Umbilical cord (tissue), 2 donors: ENCODE data around the gene MYO7B. TPM values are rescaled to one million over a fixed set of nuclear protein-coding genes. Genes with fewer than 3 reads are reported as not detected.
A peak's percentile ranks its signal among the peaks of the same experiment; 100 is the strongest.
"Not testable (repeated sequence)": the region's sequence is repeated elsewhere in the genome, so short reads cannot be mapped to it uniquely, and the experiment has no call there.

Experiments
- DNase-seq: peaks from one replicate; pipeline ENCODE4 v3.0.0-alpha.2; 2015; ENCODE audit warnings: low spot score
- total RNA-seq: library from RNA; depleted of rRNA; stranded (reverse); fragments of >200 nt; gene quantifications from one replicate; pipeline ENCODE4 v1.2.3, GENCODE V29; 2014; ENCODE audit warnings: low replicate concordance; ENCODE audit not compliant: insufficient read depth

MYO7B gene
- total RNA-seq, 1 donor from 2014 or later: not detected

DNA sequence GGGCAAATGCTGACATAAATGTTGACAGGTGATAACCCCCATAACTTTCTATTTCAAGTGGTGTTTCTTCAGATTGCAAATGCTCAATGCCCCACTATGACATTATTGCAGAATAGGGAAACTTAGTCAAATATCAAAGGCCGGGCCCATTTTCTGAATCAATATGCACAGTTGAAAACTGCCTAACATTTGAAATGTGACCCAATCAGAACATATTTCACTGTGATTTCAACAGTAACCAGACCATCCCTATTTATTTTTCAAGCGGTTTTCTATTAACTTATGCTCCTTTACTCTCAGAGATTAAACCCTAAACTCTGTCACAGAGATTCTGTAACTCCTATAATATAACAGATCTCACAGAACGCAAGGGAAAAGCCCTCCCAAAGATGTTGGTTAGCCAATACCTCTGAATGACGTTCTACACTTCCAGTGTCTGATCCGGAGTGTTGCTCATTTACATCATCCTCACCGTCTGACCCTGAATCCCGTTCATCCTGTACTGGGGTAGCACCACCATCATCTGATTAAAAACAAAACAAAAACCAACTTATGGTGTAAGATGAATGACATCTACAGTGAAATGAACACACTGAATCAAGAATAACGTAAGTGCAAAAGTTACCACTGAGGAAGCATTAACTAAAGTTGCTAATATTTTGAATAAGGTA, 12.1 kb upstream of the MYO7B start:
- DNase-seq: no peak

- DNase-seq: not testable (repeated sequence)
These were observed 11.2 kb upstream of the MYO7B start for GRCh38 chr2:127524198-127524834.

DNA sequence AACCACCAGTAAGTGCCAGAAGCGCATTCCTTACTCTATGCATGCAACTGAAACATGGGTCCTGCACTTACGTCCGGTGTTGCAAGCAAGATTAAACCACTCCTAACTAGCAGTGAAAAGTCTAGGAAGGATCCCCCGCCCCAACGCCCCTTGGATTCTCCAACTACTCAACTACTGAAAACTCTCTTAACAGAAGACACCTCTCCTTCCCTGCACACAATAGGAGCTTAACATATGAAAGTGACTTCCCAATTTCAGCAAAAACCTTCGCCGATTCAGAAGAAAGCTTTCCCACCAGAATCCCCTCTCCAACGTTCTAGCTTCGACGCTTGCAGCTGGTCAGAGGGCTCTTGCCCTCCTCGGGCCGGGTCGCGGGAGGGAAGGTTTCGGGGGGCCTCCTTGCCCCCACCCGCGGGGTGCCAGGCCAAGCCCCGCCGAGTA, 9.8 kb upstream of the MYO7B start:
- DNase-seq: peak; percentile 56

DNA sequence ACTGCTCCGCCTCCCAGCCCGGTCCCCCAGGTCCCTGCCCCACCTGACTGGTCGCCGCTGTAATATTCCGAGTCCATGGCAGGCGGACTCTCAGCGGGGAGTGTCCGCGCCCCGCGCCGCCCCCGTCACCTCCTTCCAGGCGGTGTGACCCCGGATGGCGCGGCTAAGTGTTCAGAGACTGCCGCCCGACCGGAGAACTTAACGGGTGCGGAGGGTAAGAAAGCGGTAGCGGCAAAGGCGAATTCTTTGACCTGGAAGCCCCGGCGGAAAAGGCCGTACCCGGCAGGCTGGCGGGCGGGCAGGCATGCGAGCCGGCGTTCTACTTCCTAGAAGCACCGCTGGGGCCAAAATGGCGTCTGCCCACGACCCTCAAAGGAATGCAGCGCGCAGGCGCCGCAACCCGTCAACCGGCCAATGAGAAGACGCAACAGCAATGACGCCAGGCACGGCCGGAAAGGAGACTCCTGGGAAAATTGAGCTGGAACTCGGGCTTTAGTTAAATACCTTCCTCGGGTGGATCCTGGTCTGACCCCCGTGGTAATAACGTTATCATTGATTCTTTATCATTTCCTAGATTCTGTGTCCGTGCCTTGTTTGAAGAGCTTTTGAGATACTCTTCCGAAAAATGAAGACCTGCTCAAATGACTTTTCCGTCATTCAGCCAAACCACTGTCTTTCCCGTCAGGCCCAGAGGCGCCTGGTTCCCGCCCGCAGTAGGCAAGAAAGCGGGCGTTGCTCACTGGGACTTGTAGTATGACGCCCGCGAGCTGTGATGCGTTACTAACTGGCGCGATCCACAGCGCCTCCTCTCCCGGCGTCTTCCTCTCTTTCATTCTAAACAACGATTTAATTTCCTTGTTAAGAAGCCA, 9.1 kb upstream of the MYO7B start, which contains the start of gene IWS1:
TSS of gene IWS1 (minus strand) at position 358 of the 869 bp plus-strand sequence. CDS start at position 77, 281 bp downstream.
- DNase-seq: peak; percentile 99

DNA sequence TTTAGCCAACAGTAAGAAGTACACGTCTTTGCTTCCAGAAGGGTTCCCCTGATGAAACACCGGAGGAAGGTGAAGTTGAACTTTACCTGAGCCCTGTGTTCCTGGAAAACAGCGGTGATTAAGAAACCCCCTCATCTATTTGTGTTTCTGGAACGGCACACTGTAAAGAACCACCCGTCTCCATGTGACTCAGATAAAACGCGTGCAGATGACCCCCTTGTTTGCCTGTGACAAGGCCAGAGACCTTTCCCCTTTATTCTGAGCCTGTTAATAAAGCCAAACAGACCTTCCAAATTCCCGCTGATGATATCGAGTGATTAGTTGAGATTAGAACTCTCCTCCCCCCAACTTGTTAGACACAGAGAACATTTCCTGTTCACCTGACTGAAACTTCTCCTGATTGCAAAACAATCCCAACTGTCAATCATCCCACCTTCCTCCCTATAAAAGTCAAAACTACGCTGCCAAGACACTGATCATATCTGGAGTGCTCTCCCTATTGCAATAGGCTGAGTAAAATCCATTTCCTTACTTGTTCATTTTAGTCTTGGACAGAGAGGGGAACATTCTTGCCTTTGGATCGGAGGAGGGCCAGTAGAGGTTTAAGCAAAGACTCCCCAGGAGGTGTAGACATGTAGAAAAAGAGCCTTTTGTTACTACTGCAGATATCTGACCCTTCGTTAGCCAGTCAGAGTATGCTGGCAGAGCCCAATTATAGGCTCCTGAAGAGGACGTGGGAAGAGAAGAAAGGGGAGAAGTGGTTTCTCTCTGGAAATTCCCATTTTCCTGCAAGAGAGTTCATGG, 8.3 kb upstream of the MYO7B start:
- DNase-seq: no peak

- DNase-seq: no peak
These were observed 7.0 kb upstream of the MYO7B start for GRCh38 chr2:127528487-127528886.

GRCh38 chr2:127529416-127529815, 6.1 kb upstream of the MYO7B start:
- not testable (repeated sequence) for DNase-seq

DNA sequence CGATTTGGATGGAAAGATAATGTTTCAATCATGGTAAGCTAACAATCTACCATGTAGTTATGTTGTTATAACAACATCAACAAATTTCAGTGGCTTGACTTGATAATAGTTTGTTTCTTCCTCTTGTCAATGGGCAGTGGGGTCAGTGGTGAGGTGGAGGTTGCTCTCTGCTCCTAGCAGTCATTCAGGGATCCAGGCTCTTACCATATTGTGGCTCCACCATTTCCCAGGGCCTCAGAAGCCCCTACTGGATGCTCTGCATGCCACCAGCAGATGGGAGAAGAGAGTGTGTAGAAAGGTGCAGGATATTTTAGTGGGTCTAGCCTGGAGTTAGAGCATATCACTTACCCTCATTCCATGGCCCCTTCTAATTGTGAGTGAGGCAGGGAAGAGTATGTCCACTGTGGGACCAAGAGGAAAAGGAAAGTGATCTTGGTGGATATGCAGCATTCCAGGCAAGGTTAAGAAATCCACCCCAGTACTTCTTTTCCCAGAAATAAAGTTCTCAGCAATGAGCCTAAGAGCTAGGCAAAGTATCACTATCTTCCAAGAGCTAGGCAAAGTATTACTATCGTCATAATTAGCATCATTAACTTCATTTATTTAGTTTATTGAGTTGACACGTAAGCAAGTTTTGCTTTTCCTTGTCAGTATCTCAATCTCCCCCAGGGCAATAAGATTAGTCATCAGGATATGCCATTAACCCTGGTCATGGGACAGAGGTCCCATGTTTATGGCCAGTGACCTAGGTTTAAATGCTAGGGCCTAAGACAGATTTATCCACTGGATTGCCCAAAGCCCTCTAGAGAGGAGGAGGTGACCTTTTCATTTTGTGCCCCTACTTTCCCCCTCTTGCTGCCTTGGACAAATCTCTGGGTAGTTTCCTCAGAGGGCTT, 5.0 kb upstream of the MYO7B start:
- DNase-seq: no peak

DNA sequence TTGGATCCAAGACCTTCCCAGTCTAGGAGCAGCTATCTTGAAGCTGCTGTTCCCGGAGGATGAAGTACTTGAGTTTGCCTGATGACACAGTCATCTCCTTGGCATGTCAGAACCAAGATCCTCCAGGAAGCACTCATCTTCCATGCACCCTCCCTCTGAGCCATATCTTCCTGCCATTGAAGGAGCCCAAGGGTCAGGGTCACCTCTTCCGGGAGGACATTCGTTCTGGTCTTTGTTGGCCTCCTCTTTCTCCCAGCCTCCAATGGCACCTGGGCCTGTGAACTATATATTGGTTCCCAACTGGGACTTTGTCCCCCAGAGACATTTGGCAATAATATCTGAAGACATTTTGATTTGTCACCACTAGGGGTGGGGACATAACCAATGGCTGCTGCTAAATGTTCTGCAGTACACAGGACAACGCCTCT, 4.2 kb upstream of the MYO7B start:
- DNase-seq: no peak

GRCh38 chr2:127532296-127532695, 3.2 kb upstream of the MYO7B start:
- no peak for DNase-seq

GRCh38 chr2:127535918-127536317, 435 bp downstream of the MYO7B start:
- no peak for DNase-seq

DNA sequence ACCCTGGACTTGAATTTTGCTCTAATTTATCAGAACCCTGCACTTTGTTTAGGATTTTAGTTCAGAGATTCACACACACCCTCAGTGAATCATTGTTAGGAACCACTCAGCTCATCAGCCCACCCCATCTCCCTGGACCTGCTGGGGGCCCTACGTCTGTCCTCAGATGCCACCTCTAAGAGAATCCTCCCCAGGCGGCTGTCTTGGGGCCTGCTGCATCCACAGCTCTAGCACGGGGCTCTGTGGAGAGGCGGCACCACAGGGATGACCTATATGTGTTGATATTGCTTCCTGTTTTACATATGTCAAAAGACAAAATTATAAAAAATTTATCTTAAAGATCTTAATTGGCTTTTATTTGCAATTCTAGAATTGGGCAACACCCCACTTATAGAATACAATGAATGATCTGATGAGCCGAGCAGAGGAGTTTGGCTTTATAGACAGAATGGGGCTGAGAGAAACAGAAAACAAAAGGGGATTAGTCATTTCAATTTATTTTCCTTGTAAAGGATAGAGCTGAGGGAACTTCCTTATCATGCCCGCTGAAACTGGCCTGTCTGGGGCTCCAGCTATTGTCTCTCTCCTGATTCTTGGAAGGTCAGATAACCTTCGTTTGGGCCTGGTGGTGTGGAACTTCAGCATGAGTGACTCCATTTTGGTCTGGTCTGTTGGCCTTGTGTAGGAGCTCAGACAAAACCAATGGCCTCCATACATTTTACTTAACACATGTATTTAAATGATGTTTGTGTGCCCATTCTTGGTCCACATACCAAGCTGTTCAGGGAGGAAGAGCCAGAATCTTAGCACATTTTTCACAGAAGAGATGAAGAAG, 1.4 kb downstream of the MYO7B start:
- no peak for DNase-seq

GRCh38 chr2:127537644-127538043, 2.2 kb downstream of the MYO7B start:
- DNase-seq: no peak

DNA sequence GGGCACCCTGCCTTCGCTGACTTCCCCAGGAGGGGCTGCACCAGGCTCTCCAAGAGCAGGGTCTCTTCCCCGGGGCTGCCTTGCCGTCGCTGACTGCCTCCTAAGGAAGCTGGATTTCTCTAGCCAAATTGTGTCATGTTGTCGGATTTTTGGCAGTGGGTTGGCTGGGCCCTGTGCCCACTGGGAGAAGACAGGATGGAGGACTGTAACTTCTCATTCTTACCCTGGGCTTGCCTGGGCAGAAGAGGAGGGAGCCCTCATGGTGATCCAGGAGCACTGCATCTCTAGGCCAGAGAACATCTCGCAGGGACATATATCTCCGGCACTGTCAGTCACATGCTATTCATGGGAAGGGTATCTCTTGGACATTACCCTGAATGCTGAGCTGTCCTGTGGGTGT, 6.3 kb downstream of the MYO7B start:
- no peak for DNase-seq

- DNase-seq: no peak
These were observed 6.7 kb downstream of the MYO7B start for GRCh38 chr2:127542231-127542630.

- DNase-seq: not testable (repeated sequence)
These were observed 7.6 kb downstream of the MYO7B start for GRCh38 chr2:127543013-127543501.

- DNase-seq: no peak
These were observed 9.7 kb downstream of the MYO7B start for GRCh38 chr2:127545189-127545588.

DNA sequence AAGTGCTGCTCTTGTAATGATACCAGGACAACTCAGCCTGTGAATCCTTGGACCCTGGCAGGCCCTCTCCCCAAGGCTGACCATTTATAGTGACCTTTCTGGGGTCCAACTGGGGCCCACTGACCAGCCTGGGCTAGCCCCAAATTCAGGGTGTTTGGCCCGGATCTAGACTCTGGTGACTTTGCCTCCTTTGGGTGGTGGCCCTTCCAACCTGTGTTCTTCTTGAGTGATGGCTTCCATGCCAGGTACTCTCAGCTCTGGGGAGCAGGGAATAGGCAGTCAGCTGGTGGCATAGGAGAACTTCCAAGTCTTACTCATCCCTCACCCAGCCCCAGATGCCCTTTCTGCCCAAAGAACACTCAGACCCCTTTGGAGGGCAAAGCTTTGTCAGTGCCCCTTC, 10.3 kb downstream of the MYO7B start:
- no peak for DNase-seq

DNA sequence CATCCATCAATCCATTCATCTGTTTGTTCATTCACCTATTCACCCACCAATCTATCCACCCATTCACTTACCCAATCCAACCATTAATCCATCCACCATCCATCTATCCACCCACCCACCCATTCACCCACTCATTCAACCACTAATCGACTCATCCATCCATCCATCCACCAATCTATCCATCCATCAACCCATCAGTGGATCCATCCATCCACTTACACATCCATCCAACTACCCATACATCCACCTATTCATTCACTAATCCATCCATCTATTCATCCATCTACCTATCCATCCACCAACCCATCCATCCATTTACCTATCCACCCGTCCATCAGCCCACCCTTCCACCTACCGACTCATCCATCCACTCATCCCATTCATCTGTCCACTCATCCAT, 11.3 kb downstream of the MYO7B start:
- DNase-seq: no peak
